Upper lobe of right lung (tissue), 1 donor: ENCODE measurements around the gene NCKAP1. TPM values are rescaled to one million over a fixed set of nuclear protein-coding genes. Genes with fewer than 3 reads are reported as not detected.
A peak's percentile ranks its signal among the peaks of the same experiment; 100 is the strongest.
"Not testable (repeated sequence)": the region's sequence is repeated elsewhere in the genome, so short reads cannot be mapped to it uniquely, and the experiment has no call there.

ENCODE experiments used
- ATAC-seq: fragments of 200-7000 bp; cut with Tn5 transposase; one replicate; pipeline ENCODE4 v1.9.1; 2020; ENCODE audit warnings: mild to moderate bottlenecking, moderate library complexity
- DNase-seq: peaks from one replicate; pipeline ENCODE4 v3.0.0-alpha.2; 2020
- H3K27ac ChIP-seq: fragments of 200-600 bp; one replicate; pipeline ENCODE4 v1.8.0; 2022
- H3K27me3 ChIP-seq: fragments of 200-600 bp; one replicate; pipeline ENCODE4 v1.8.0; 2022; ENCODE audit warnings: mild to moderate bottlenecking
- H3K36me3 ChIP-seq: fragments of 200-600 bp; one replicate; pipeline ENCODE4 v1.8.0; 2022
- H3K4me1 ChIP-seq: fragments of 200-600 bp; one replicate; pipeline ENCODE4 v1.8.0; 2022
- H3K4me3 ChIP-seq: fragments of 200-600 bp; one replicate; pipeline ENCODE4 v1.8.0; 2022; ENCODE audit warnings: mild to moderate bottlenecking
- H3K9me3 ChIP-seq: fragments of 200-600 bp; one replicate; pipeline ENCODE4 v1.8.0; 2022
- intact Hi-C: fragments of 100-400 bp; cut with DNase I; formaldehyde crosslinking; loops from one replicate; pipeline ENCODE4 v1.11.0; 2022
- total RNA-seq: library from RNA; stranded (reverse); fragmentation: NEBNext Ultra II Directional; extraction: Animal tissue kit (Norgen Biotek cat#: 25700); gene quantifications from one replicate; pipeline ENCODE4 v1.2.1, GENCODE V29; 2021
- TF ChIP-seq, protein P1 (sequence below): fragments of 200-600 bp; IDR thresholded peaks from one replicate; pipeline ENCODE4 v1.8.0; 2022; ENCODE audit warnings: antibody characterized with exemption
- donor health status: DM: no; HTN: yes; CAD: no; lungs with severe emphysema.

NCKAP1 gene
- total RNA-seq, 1 donor from 2014 or later = 117 TPM

DNA sequence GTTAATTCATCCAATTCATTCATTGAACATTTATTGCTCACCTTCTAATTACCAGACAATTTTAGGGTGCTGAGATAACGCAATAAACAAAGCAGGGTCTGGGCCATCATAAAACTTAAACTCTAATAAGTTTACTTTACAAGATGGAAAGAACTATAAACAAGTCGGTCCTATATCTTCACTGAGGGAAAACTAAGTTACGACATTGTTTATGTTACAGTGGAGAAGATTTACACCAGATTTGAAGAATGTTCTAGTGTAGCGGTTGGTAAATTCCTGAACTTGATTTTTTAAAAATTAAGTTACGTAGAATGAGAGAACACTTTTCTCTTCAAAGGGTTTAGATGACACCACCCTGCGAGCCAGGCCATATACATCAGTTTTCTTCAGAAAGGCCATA is 151.2 kb downstream of the NCKAP1 start:
- Histone ChIP-seq H3K4me1 (no peaks in the 10 kb centered on the region), H3K27me3 (no peaks in the 10 kb centered on the region), H3K9me3 (no peaks in the 10 kb centered on the region), H3K27ac (no peak overlapping the region), H3K36me3 (no peaks in the 10 kb centered on the region), H3K4me3 (no peak overlapping the region)
- DNase-seq (no peak), ATAC-seq (no peak)
- TF ChIP-seq, protein P1, sequence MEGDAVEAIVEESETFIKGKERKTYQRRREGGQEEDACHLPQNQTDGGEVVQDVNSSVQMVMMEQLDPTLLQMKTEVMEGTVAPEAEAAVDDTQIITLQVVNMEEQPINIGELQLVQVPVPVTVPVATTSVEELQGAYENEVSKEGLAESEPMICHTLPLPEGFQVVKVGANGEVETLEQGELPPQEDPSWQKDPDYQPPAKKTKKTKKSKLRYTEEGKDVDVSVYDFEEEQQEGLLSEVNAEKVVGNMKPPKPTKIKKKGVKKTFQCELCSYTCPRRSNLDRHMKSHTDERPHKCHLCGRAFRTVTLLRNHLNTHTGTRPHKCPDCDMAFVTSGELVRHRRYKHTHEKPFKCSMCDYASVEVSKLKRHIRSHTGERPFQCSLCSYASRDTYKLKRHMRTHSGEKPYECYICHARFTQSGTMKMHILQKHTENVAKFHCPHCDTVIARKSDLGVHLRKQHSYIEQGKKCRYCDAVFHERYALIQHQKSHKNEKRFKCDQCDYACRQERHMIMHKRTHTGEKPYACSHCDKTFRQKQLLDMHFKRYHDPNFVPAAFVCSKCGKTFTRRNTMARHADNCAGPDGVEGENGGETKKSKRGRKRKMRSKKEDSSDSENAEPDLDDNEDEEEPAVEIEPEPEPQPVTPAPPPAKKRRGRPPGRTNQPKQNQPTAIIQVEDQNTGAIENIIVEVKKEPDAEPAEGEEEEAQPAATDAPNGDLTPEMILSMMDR = no peak
- intact Hi-C loops = no loop called here

DNA sequence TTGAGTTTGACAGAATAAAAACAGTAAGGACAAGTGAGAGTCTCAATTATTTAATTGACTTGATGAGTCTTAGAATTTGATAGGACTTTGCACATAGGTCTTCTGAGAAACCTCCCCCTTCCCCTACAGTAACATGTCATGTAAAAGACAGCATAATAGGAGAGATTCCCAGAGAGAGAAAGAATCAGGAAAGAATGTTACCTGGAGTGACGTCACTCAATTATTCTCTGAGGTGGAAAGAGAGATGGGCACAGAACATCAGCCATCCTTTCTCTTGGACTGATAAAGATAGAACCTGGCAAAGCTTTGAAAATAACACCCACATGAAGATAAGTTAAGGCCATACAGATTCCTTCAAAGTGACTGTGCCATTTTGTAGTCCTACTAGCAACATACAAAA is 152.5 kb downstream of the NCKAP1 start:
- Histone ChIP-seq H3K27ac (no peak overlapping the region), H3K36me3 (no peaks in the 10 kb centered on the region), H3K4me3 (no peak overlapping the region), H3K9me3 (no peaks in the 10 kb centered on the region), H3K4me1 (no peaks in the 10 kb centered on the region), H3K27me3 (no peaks in the 10 kb centered on the region)
- DNase-seq (no peak), ATAC-seq (no peak)
- TF ChIP-seq, protein P1 = no peak
- intact Hi-C loops = no loop called here

DNA sequence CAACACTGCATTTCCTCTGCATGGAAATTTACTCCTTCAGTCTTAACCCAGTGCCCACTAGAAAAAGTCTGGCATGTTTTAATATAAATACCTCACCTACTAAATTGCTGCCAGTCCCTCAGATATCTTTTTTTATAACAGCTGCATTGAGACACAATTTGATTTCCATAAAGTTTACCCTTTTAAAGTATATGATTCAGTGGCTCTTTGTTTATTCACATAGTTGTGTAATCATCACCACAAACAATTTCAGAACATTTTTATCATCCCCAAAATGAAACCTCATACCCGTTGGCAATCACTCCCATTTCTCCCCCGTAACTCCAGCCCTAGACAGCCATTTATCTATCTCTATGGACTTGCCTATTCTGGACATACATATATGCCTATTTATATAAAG is 154.8 kb downstream of the NCKAP1 start:
- TF ChIP-seq, protein P1 = no peak
- no peaks in the 10 kb centered on the region for H3K36me3 ChIP-seq
- no peak overlapping the region for H3K27ac ChIP-seq
- intact Hi-C loops = no loop called here
- no peaks in the 10 kb centered on the region for H3K4me1 ChIP-seq
- H3K9me3 ChIP-seq = no peaks in the 10 kb centered on the region
- no peaks in the 10 kb centered on the region for H3K27me3 ChIP-seq
- DNase-seq (no peak), ATAC-seq (no peak)
- H3K4me3 ChIP-seq = no peak overlapping the region

DNA sequence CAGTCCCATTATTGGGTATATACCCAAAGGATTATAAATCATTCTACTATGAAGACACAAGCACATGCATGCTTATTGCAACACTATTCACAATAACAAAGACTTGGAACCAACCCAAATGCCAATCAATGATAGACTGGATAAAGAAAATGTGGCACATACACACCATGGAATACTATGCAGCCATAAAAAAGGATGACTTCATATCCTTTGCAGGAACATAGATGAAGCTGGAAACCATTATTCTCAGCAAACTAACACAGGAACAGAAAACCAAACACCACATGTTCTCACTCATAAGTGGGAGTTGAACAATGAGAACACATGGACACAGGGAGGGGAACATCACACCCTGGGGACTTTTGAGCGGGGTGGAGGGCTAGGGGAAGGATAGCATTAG is 158.2 kb downstream of the NCKAP1 start:
- H3K4me1 ChIP-seq, H3K4me3 ChIP-seq, H3K27me3 ChIP-seq, H3K9me3 ChIP-seq, H3K27ac ChIP-seq, H3K36me3 ChIP-seq, DNase-seq, intact Hi-C loops, ATAC-seq: not testable (repeated sequence)

DNA sequence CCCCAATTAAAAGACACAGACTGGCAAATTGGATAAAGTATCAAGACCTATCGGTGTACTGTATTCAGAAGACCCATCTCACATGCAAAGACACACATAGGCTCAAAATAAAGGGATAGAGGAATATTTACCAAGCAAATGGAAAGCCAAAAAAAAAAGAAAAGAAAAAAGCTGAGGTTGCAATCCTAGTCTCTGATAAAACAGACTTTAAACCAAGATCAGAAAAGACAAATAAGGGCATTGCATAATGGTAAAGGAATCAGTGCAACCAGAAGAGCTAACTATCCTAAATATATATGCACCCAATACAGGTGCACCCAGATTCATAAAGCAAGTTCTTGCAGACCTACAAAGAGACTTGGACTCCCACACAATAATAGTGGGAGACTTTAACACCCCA is 161.6 kb downstream of the NCKAP1 start:
- H3K4me3 ChIP-seq, H3K9me3 ChIP-seq, ATAC-seq, H3K36me3 ChIP-seq, H3K4me1 ChIP-seq, H3K27me3 ChIP-seq, H3K27ac ChIP-seq, DNase-seq, intact Hi-C loops: not testable (repeated sequence)

DNA sequence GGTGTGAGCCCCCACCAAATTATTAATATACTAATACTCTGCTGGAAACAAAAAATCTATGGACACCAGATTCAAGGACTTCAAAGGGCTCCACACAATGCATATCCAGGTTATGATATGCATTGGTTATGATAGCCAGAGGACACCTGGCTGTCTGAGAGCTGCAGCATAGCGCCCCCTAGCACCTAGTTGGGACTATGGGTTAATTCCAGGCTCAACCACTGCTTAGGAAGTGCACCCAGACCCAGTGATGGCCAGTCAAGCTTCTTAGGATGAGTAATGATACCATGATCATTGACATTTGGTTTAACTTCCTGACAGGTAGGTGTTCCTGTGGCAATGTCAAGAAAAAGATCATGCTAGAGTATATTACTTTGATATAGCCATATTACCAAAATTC is 168.0 kb downstream of the NCKAP1 start:
- no peak for ATAC-seq

More for the DNA sequence above, 168.0 kb downstream of the NCKAP1 start:
- Histone ChIP-seq H3K9me3 (no peaks in the 10 kb centered on the region), H3K4me3 (no peak overlapping the region), H3K4me1 (no peaks in the 10 kb centered on the region), H3K36me3 (no peaks in the 10 kb centered on the region), H3K27ac (no peak overlapping the region), H3K27me3 (peaks cover 3% of the 10 kb centered on the region)
- intact Hi-C loops = no loop called here
- TF ChIP-seq, protein P1 = peak; percentile 6
- DNase-seq = no peak
